ENCODE results near the gene ADAMTS6. TPM values are rescaled to one million over a fixed set of nuclear protein-coding genes. Genes with fewer than 3 reads are reported as not detected.

Gene ADAMTS6
- total RNA-seq, 1 experiment from 2014 or later: 2.8 TPM

GRCh38 chr5:65461490-65461889, 20.2 kb downstream of the ADAMTS6 start:
- no peak for ATAC-seq
- H3K27me3 Mint-ChIP-seq (ENCODE audit: low read depth): no peaks in the 10 kb centered on the region
- no peaks in the 10 kb centered on the region for H3K4me1 Mint-ChIP-seq
- TF ChIP-seq IRF1 (CRISPR knock-in tag; IDR thresholded peaks at IDR 0.05) (no peak), GRHL2 (CRISPR knock-in tag; IDR thresholded peaks at IDR 0.05; ENCODE audit: insufficient replicate concordance, severe bottlenecking) (no peak), SOX15 (CRISPR knock-in tag; IDR thresholded peaks at IDR 0.05) (no peak), ZNF425 (CRISPR knock-in tag; conservative IDR thresholded peaks at IDR 0.05) (no peak), ZNF416 (CRISPR knock-in tag; IDR thresholded peaks at IDR 0.05) (no peak), PRRX2 (CRISPR knock-in tag; IDR thresholded peaks at IDR 0.05) (no peak)
- H3K36me3 Mint-ChIP-seq: peaks cover 5% of the 10 kb centered on the region; the same call in 1 of the 2 replicates
- ChIA-PET POLR2A (no interaction called here), CTCF (no interaction called here)
- no peaks in the 10 kb centered on the region for H3K9me3 Mint-ChIP-seq
- no peak for DNase-seq (ENCODE audit: low spot score)
- H3K27ac Mint-ChIP-seq: no peak overlapping the region
- H3K4me3 Mint-ChIP-seq: no peak overlapping the region

- TF ChIP-seq ZNF232 (CRISPR knock-in tag; IDR thresholded peaks at IDR 0.05) (no peak), ZNF121 (CRISPR knock-in tag; IDR thresholded peaks at IDR 0.05) (no peak), E2F4 (CRISPR knock-in tag; IDR thresholded peaks at IDR 0.05; ENCODE audit: borderline replicate concordance, low read depth) (no peak), CDX4 (CRISPR knock-in tag; IDR thresholded peaks at IDR 0.05; ENCODE audit: borderline replicate concordance) (no peak), SMAD3 (CRISPR knock-in tag; IDR thresholded peaks at IDR 0.05; ENCODE audit: borderline replicate concordance) (no peak), TCF7 (CRISPR knock-in tag; IDR thresholded peaks at IDR 0.05; ENCODE audit: low read depth) (no peak), PRRX2 (CRISPR knock-in tag; IDR thresholded peaks at IDR 0.05) (no peak), IRF1 (CRISPR knock-in tag; IDR thresholded peaks at IDR 0.05) (no peak), ZNF512 (CRISPR knock-in tag; IDR thresholded peaks at IDR 0.05; ENCODE audit: borderline replicate concordance) (no peak), ERG (CRISPR knock-in tag; IDR thresholded peaks at IDR 0.05) (no peak)
- POLR2A ChIA-PET: no interaction called here
These were observed 21.7 kb downstream of the ADAMTS6 start for GRCh38 chr5:65459995-65460394.

More at GRCh38 chr5:65459995-65460394, 21.7 kb downstream of the ADAMTS6 start:
- Mint-ChIP-seq H3K9me3 (no peaks in the 10 kb centered on the region), H3K27me3 (ENCODE audit: low read depth) (no peaks in the 10 kb centered on the region), H3K4me3 (no peak overlapping the region), H3K36me3 (peaks cover 5% of the 10 kb centered on the region; the same call in 1 of the 2 replicates), H3K4me1 (no peaks in the 10 kb centered on the region), H3K27ac (no peak overlapping the region)
- DNase-seq (ENCODE audit: low spot score) (no peak), ATAC-seq (no peak)
- CTCF ChIA-PET: no interaction called here
